ENCODE data around the gene LAMA2.
"Not testable (repeated sequence)": the region's sequence is repeated elsewhere in the genome, so short reads cannot be mapped to it uniquely, and the experiment has no call there.

The LAMA2 gene

DNA sequence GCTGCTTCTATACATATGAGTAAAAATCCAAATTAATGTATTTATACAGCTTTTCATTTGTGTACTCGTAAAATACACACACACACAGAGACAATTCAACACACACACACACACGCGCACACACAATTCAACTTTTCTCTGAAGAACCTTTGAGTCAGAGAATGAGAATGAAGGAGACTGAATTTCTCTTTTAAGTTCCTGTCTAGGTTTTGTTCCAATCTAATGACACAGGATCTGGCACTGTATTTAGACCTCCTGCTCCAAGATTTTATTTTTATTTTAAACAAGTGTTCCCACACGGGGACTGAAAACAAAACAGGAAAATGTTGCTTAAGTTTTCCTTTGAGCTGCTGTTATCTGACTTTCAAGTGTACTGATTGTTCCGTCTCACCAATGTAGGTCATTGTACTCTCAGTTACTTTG lies 250.8 kb downstream of the LAMA2 start:
- DNase-seq: no peak

DNA sequence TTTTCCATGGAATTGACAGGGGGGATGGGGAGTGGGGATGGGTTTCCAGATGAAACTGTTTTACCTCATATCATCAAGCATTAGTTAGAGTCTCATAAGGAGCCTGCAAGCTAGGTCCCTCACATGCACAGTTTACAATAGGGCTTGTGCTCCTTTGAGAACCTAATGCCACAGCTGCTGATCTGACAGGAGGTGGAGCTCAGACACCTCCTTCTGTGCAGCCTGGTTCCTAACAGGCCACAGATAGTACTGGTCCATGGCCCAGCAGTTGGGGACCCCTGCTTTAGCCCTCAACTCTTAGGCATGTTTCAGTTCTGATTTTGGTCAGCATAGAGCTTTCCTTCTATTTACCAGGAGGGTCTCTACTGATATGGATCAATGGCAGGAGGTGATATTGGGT lies 251.6 kb downstream of the LAMA2 start:
- no peak for DNase-seq

GRCh38 chr6:129135451-129135850 lies 252.5 kb downstream of the LAMA2 start:
- no peak for DNase-seq

GRCh38 chr6:129136751-129137150 lies 253.8 kb downstream of the LAMA2 start:
- no peak for DNase-seq

GRCh38 chr6:129138739-129139405 lies 255.9 kb downstream of the LAMA2 start:
- no peak for DNase-seq

- no peak for DNase-seq
These were observed 257.6 kb downstream of the LAMA2 start for GRCh38 chr6:129140526-129140925.

- no peak for DNase-seq
These were observed 258.6 kb downstream of the LAMA2 start for GRCh38 chr6:129141499-129141898.

DNA sequence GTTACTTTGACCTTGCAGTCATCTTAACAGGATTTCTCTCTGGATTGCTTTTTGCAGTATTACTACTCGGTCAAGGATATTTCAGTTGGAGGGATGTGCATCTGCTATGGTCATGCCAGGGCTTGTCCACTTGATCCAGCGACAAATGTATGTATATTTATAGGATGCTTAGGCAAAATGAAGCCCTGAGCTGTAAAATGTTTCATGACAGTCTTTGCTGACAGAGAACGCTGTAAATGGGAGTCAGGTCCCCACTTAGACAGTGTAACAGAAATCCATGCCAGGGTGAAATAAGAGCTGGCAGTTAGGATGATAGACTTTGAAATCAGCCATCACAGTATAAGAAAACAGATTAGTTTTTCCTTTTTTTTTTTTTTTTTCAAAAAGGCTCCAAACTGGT lies 264.0 kb downstream of the LAMA2 start:
- no peak for DNase-seq

GRCh38 chr6:129150507-129150906 lies 267.6 kb downstream of the LAMA2 start:
- DNase-seq: no peak

DNA sequence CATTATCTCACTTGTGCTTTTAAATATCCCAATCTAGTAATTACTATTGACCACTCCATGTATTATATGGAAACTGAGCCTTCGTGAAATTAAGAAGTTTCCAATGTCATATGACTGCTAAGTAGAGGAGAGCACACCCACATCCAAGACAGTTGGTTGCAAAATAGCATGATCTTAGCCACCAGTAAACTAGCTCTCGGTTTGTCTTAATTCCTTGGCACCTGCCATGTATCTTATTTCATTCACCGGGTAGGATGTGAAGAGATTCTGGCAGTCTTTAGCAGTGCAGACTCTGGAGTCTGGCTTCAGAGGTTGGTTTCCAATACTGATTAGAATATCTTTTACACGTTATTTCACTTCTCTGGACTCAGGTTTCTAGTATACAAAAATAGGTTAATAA lies 270.3 kb downstream of the LAMA2 start:
- DNase-seq: no peak

DNA sequence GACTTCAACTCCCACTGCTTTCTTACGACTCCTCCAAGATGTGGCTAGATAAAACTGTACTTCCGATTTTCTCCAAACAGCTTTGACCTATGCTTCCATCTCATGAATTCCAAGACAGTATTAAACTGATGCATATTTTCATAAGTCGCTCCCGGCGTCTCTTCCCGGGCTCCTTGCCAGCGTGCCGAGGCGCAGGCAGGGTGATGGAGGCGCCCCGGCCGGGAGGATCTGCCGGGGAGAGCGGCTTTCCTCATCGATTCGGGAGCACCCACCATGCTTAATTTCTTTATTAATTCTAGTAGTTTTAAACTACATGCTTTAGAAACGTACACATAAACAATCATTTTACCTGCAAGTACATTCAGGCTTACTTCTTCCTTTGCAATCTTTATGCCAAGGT lies 276.3 kb downstream of the LAMA2 start:
- DNase-seq: not testable (repeated sequence)

- DNase-seq: no peak
These were observed 279.7 kb downstream of the LAMA2 start for GRCh38 chr6:129162605-129163004.

GRCh38 chr6:129163551-129163950 lies 280.6 kb downstream of the LAMA2 start:
- DNase-seq: no peak

DNA sequence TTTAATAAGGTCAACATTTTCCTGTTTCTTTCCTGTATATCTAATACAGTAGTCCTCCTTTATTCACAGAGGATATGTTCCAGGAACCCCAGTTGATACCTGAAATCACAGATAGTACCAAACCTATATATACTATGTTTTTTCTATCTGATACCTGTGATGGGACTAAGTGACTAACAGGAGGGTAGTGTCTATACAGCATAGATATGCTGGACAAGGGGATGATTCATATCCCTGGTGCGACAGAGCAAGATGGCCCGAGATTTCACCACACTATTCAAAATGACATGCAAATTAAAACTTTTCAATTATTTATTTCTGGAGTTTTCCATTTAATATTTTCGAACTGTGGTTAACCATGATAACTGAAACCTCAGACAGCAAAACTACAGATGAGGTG lies 281.1 kb downstream of the LAMA2 start:
- DNase-seq: no peak

GRCh38 chr6:129172279-129172995 lies 289.5 kb downstream of the LAMA2 start:
- DNase-seq: not testable (repeated sequence)

DNA sequence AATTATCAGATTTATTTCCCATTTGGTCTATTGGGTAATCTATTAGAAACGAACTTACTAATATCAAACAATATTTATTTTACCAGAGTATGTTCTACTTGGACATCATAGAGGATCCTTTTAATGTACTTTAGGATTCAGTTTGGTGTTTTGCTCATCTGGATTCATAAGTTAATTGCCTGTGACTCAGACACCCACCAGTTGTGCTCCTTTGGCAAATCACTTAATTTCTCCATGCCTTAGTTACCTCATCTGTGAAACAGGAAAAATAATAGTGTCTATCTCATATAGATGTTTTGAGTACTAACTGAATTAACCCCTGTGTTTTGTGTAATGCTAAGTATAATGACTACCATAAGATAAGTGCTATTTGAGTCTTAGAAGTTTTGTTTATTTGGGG lies 292.1 kb downstream of the LAMA2 start:
- no peak for DNase-seq

GRCh38 chr6:129177801-129178200 lies 294.9 kb downstream of the LAMA2 start:
- no peak for DNase-seq

DNA sequence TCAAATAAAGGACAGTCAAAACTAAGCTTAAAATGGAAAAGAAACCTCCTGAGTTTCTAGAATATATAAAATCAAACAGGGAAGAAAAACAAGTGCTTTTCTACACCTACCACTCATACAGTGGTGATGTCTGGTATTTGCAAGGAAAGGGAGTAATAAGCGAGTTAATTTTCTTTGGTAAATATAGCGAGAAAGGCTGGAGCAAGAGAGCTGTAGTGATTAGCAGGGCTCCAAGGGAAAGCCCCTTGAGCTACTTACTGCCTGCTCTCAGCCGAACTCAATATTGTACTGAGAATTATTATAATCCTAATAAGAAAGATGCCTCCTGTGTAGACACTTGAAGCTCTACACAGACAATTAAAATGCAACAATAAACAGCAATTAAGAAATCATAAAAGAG lies 296.3 kb downstream of the LAMA2 start:
- DNase-seq: no peak

DNA sequence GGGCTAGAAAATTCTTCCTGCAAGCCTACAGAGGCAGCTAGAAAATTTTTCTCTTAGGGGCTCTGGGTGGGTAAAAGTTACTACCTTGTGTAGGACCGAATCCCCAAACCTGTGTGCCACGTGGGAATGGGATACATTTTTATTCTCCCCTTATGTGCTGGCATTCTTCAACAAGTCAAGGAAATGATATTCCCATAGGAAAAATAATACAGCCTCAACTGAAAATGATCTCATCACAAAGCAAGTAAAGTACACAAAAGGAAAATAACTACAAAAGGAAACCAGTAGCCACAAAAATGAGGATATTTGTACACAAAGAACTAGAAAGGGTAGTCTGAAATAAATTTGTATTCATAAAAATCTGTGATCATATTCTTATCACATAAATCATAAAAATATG lies 298.1 kb downstream of the LAMA2 start:
- no peak for DNase-seq

DNA sequence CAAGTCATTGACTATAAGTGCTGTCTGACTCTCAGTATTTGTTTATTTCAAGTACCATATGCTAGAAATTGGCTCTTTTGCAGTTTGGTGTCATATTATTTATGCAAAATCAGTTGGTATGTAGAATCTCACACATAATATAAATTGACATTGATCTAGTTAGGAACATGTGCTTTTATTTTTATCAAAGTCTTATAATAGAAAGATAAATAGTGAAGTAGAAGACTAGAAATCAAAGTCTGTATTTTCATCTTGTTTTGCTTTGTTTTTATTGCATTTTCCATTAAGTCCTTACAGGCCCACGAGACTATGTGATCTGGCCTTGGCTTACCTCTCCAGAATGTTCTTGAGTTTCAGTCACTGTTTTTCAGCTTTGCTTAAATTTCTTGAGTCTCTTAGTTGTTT lies 300.3 kb downstream of the LAMA2 start:
- DNase-seq: no peak

DNA sequence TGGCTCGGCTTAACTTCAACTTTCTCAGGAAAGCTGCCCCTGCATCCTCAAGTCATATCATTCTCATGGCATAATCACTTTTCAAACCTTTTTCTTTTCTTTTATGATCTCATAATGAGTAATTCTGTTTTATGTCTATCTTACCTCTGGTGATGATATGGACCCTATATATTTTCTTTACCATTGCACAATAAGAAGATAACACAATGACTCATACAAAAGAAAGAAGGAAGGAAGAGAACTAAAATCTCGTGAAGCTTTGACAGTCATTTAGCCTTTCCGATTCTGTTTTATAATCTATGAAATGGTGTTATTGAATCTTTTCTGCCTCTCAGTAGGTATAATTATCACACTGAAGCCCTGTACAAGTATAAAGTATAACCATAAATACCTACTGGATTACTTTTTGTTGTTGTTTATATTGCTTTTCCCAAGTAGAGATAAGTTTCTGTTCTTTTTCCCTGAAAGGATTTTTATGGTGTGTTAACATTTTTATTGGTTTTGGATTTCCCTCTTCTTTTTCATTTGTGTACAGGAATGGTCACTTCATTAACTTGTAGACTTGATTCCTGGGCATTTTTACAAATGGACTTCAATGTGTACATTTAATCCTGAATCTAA lies 300.9 kb downstream of the LAMA2 start:
- DNase-seq: no peak

- no peak for DNase-seq
These were observed 301.4 kb downstream of the LAMA2 start for GRCh38 chr6:129184324-129184723.

DNA sequence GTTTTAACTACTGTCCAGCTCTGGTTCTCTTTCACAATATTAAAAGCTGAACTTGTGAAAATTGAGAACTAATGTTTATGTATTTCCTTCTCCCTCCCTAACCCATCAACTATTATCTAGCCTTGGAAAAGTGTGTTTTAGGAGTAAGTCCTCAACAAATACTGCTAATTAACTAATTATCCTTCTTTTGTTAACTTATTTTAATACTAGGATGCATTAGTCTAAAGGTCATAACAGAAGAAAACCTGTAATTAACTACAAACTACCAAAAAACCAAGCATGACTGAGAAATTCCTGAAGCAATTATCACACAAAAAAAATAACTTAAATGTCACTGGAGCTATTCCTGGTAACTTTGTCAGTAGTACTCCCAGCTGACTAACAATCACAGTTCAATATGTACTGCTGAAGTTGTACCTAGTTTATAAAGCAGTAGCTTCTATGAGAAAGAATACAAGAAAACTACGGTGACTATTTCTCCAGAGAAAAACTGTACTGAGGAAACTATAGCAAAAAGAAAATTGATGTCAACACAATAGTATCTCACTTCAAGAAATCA lies 301.9 kb downstream of the LAMA2 start:
- DNase-seq: no peak

- no peak for DNase-seq
These were observed 304.1 kb downstream of the LAMA2 start for GRCh38 chr6:129186988-129187387.
